ENCODE data around the gene MGAT1. TPM values are rescaled to one million over a fixed set of nuclear protein-coding genes. Genes with fewer than 3 reads are reported as not detected.
A peak's percentile ranks its signal among the peaks of the same experiment; 100 is the strongest.

The MGAT1 gene
- total RNA-seq, 1 experiment from 2014 or later, result 93.6 TPM

DNA sequence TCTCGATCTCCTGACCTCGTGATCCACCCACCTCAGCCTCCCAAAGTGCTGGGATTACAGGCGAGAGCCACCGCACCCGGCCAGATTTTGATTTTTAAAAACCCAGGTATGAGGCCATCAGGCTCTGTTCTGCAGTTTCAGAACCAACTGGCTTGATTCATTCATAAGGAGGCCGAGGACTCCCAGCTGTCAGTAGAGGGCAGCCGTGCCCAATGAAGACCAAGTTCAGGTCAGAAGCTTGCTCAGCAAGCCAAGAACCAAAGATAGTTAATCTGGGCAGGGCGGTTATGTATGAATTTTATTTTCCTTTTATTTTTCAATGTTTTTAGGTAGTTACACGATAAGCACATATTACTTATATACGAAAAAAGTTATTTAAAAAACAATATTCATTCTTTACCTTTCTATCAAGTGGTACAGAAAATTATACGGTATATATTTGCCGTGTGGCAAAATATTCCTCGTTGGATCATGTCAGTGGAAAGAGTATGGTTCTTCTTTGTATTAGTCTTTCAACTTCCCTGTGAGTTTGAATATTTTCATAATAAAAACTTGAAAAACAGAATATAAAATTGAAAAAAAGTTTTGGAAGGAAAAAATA lies 18.0 kb downstream of the MGAT1 start:
- H3K4me3 Mint-ChIP-seq, result no peak overlapping the region
- H3K27ac Mint-ChIP-seq, result peak overlapping the region; percentile 60
- peaks cover 41% of the 10 kb centered on the region for H3K4me1 Mint-ChIP-seq
- peak; percentile 71 for DNase-seq (ENCODE audit: low spot score)
- TF ChIP-seq SOX15 (CRISPR knock-in tag; IDR thresholded peaks at IDR 0.05), result no peak
- TF ChIP-seq, protein P1, sequence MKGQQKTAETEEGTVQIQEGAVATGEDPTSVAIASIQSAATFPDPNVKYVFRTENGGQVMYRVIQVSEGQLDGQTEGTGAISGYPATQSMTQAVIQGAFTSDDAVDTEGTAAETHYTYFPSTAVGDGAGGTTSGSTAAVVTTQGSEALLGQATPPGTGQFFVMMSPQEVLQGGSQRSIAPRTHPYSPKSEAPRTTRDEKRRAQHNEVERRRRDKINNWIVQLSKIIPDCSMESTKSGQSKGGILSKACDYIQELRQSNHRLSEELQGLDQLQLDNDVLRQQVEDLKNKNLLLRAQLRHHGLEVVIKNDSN (CRISPR knock-in tag; IDR thresholded peaks at IDR 0.05), result no peak
- TF ChIP-seq, protein P2, sequence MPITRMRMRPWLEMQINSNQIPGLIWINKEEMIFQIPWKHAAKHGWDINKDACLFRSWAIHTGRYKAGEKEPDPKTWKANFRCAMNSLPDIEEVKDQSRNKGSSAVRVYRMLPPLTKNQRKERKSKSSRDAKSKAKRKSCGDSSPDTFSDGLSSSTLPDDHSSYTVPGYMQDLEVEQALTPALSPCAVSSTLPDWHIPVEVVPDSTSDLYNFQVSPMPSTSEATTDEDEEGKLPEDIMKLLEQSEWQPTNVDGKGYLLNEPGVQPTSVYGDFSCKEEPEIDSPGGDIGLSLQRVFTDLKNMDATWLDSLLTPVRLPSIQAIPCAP (CRISPR knock-in tag; IDR thresholded peaks at IDR 0.05), result no peak
- H3K9me3 Mint-ChIP-seq, result peaks cover 22% of the 10 kb centered on the region
- H3K36me3 Mint-ChIP-seq, result peaks cover 11% of the 10 kb centered on the region
- CTCF ChIA-PET, result interaction anchor here (0.6 to 5.4 kb wide), 21 partner anchors 9 to 413 kb away, joined by 3 to 37 read pairs (median 4); partner anchors contain the start of gene MGAT1
- POLR2A ChIA-PET, result no interaction called here
- no peaks in the 10 kb centered on the region; the same call in 1 of the 2 replicates for H3K27me3 Mint-ChIP-seq (ENCODE audit: low read depth)
- peak; percentile 27 for ATAC-seq

DNA sequence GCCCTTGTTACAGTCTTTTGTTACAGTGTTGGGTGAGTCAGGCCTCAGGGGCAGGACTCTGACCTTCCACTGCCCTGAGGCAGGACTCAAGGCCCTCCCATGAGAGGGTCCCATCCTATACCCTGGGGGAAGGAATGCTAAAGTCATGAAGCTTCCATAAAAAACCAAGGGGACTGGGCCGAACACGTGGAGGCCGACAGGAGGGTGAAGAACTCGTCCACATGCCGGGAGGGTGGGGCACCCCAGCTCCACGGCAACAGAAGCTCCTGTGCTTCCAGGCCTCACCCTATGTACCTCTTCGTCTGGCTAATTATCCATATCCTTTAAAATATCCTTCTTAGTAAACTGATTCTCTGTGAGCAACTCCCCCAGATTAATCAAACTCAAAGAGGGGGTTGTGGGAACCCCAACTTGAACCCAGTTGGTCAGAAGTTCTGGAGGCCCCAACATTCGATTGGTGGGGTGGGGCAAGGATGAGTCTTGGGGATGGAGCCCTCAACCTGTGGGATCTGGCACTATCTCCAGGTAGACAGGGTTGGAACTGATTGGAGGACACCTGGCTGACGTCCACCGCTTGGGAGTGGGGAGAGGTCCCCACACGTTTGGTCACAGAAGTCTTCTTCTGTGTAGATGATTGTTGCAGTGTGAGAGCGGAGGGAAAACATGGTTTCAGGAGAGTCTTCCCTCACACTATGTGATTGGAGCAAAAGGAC lies 19.1 kb downstream of the MGAT1 start:
- CTCF ChIA-PET, result interaction anchor here (0.9 to 5.4 kb wide), 6 partner anchors 16 to 414 kb away, joined by 3 to 37 read pairs (median 4); no protein-coding TSS in a partner anchor

More for the DNA sequence above, 19.1 kb downstream of the MGAT1 start:
- no peak for TF ChIP-seq ZNF671 (CRISPR knock-in tag; IDR thresholded peaks at IDR 0.05)
- no peak for TF ChIP-seq PRRX2 (CRISPR knock-in tag; IDR thresholded peaks at IDR 0.05)
- no peak for TF ChIP-seq FOXP1 (CRISPR knock-in tag; IDR thresholded peaks at IDR 0.05; ENCODE audit: borderline replicate concordance)
- no peak for TF ChIP-seq ZNF416 (CRISPR knock-in tag; IDR thresholded peaks at IDR 0.05)
- TF ChIP-seq ZBTB21 (CRISPR knock-in tag; IDR thresholded peaks at IDR 0.05; ENCODE audit: borderline replicate concordance), result no peak
- TF ChIP-seq, protein P3, sequence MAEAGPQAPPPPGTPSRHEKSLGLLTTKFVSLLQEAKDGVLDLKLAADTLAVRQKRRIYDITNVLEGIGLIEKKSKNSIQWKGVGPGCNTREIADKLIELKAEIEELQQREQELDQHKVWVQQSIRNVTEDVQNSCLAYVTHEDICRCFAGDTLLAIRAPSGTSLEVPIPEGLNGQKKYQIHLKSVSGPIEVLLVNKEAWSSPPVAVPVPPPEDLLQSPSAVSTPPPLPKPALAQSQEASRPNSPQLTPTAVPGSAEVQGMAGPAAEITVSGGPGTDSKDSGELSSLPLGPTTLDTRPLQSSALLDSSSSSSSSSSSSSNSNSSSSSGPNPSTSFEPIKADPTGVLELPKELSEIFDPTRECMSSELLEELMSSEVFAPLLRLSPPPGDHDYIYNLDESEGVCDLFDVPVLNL (CRISPR knock-in tag; IDR thresholded peaks at IDR 0.05; ENCODE audit: borderline replicate concordance, low read depth), result no peak
- no peak for TF ChIP-seq SP1 (CRISPR knock-in tag; conservative IDR thresholded peaks at IDR 0.05)
- TF ChIP-seq, protein P4, sequence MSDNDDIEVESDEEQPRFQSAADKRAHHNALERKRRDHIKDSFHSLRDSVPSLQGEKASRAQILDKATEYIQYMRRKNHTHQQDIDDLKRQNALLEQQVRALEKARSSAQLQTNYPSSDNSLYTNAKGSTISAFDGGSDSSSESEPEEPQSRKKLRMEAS (CRISPR knock-in tag; IDR thresholded peaks at IDR 0.05), result no peak
- TF ChIP-seq, protein P5, sequence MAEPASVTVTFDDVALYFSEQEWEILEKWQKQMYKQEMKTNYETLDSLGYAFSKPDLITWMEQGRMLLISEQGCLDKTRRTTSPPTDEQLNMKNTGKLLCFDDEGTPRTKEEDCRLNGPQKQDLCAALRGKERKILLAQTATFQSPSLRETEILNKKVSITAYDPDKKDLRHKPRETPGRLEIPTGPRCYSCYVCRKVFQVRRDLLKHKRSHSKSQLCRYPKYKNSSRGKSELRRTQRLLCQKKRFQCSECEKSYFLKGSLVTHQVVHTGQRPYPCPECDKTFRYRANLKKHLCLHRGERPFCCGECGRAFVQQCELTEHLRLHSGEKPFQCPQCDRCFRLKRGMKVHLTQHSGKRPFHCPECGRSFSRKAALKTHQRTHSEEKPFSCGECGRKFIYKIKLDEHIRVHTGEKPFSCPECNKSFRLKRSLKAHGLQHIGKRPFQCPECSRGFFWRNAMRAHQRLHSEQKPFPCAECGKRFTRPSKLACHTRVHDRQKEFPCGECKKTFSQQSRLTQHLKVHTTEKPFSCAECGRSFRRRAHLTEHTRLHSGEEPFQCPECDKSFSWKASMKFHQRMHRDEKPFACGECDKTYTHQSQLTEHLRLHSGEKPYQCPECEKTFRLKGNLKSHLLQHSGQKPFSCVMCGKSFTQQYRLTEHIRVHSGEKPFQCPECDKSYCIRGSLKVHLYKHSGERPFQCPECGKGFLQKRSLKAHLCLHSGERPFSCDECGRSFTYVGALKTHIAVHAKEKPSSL (CRISPR knock-in tag; conservative IDR thresholded peaks at IDR 0.05), result no peak
- no peak for TF ChIP-seq SMAD3 (CRISPR knock-in tag; IDR thresholded peaks at IDR 0.05; ENCODE audit: borderline replicate concordance)
- TF ChIP-seq, protein P6, sequence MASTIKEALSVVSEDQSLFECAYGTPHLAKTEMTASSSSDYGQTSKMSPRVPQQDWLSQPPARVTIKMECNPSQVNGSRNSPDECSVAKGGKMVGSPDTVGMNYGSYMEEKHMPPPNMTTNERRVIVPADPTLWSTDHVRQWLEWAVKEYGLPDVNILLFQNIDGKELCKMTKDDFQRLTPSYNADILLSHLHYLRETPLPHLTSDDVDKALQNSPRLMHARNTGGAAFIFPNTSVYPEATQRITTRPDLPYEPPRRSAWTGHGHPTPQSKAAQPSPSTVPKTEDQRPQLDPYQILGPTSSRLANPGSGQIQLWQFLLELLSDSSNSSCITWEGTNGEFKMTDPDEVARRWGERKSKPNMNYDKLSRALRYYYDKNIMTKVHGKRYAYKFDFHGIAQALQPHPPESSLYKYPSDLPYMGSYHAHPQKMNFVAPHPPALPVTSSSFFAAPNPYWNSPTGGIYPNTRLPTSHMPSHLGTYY (CRISPR knock-in tag; IDR thresholded peaks at IDR 0.05), result no peak
- TF ChIP-seq, protein P7, sequence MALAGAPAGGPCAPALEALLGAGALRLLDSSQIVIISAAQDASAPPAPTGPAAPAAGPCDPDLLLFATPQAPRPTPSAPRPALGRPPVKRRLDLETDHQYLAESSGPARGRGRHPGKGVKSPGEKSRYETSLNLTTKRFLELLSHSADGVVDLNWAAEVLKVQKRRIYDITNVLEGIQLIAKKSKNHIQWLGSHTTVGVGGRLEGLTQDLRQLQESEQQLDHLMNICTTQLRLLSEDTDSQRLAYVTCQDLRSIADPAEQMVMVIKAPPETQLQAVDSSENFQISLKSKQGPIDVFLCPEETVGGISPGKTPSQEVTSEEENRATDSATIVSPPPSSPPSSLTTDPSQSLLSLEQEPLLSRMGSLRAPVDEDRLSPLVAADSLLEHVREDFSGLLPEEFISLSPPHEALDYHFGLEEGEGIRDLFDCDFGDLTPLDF (CRISPR knock-in tag; IDR thresholded peaks at IDR 0.05), result no peak
- TF ChIP-seq, protein P8, sequence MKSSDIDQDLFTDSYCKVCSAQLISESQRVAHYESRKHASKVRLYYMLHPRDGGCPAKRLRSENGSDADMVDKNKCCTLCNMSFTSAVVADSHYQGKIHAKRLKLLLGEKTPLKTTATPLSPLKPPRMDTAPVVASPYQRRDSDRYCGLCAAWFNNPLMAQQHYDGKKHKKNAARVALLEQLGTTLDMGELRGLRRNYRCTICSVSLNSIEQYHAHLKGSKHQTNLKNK (CRISPR knock-in tag; IDR thresholded peaks at IDR 0.05), result no peak
- TF ChIP-seq ETV6 (CRISPR knock-in tag; IDR thresholded peaks at IDR 0.05), result no peak
- Mint-ChIP-seq H3K27me3 (ENCODE audit: low read depth) (peaks cover 4% of the 10 kb centered on the region; the same call in 1 of the 2 replicates), H3K9me3 (peaks cover 29% of the 10 kb centered on the region), H3K4me3 (no peak overlapping the region), H3K27ac (peak overlapping the region; percentile 58; the same call in 1 of the 2 replicates), H3K4me1 (peaks cover 41% of the 10 kb centered on the region), H3K36me3 (peaks cover 10% of the 10 kb centered on the region)
- DNase-seq (ENCODE audit: low spot score) (no peak), ATAC-seq (no peak)
- POLR2A ChIA-PET, result no interaction called here
